HepG2 (cell line): ENCODE measurements around the gene MTUS2. TPM values are rescaled to one million over a fixed set of nuclear protein-coding genes. Genes with fewer than 3 reads are reported as not detected.

Experiments
- ATAC-seq: fragments of 200-7000 bp; cut with Tn5 transposase; 3 replicates; pipeline ENCODE4 v1.9.1; 2020; ENCODE audit warnings: mild to moderate bottlenecking, moderate library complexity
- BruUV-seq: library from RNA; stranded (reverse); fragments of 400-500 nt; replicated peaks from 2 replicates; lab custom pipeline; 2021; lab: Mats Ljungman, UMichigan
- CTCF ChIA-PET: fragments of 300-600 bp; formaldehyde crosslinking; extraction: SDS; loops from one replicate; lab custom pipeline; 2021; ENCODE audit warnings: low total read pairs, inconsistent platforms, low intra/inter-chr PET ratio; lab: Yijun Ruan, JAX
- POLR2A ChIA-PET: fragments of 350-600 bp; sonication (Branson Sonifier 250); formaldehyde crosslinking; loops from one replicate; lab custom pipeline; 2020; ENCODE audit warnings: antibody characterized with exemption, inconsistent platforms; lab: Yijun Ruan, JAX
- DNase-seq: peaks from one replicate; pipeline ENCODE4 v3.0.0-alpha.2; 2015; ENCODE audit warnings: low spot score
- FAIRE-seq: peaks from 3 replicates; lab custom pipeline; 2011; peaks lifted over from hg19 to GRCh38; lab: Jason Lieb, UNC
- H2AFZ ChIP-seq: one replicate; pipeline ENCODE4 v1.6.1; 2011; ENCODE audit warnings: low read length, inconsistent platforms
- H3K27ac ChIP-seq: fragments of 300-600 bp; 3 replicates; pipeline ENCODE4 v1.8.0; 2011; ENCODE audit warnings: mixed run types, mild to moderate bottlenecking, mixed read lengths, low read length, inconsistent platforms; ENCODE audit not compliant: insufficient read depth; ENCODE audit errors: extremely low read length
- H3K27me3 ChIP-seq, 2 experiments: fragments of 200-600 bp in 1 of 2; 2 replicates in 1 of 2; 3 replicates in 1 of 2; pipeline versions ENCODE4 v1.6.0 to v1.8.0; 2011; ENCODE audit warnings: low read length in 2 of 2, mild to moderate bottlenecking in 2 of 2, moderate library complexity in 2 of 2, inconsistent platforms in 1 of 2; ENCODE audit not compliant: insufficient read depth in 2 of 2, control insufficient read depth in 1 of 2
- H3K36me3 ChIP-seq, 2 experiments: fragments of 200-600 bp in 1 of 2; replicated peaks in 1 of 2; 2 replicates in 1 of 2; 3 replicates in 1 of 2; pipeline versions ENCODE4 v1.5.1 to v1.8.0; 2011; ENCODE audit warnings: low read length in 2 of 2, inconsistent platforms in 1 of 2; ENCODE audit not compliant: insufficient read depth in 2 of 2, control insufficient read depth in 1 of 2
- H3K4me1 ChIP-seq: 2 replicates; pipeline ENCODE4 v1.5.1; 2012; ENCODE audit warnings: low read length, inconsistent platforms; ENCODE audit not compliant: insufficient read depth
- H3K4me2 ChIP-seq: 2 replicates; pipeline ENCODE4 v1.6.0; 2011; ENCODE audit warnings: low read depth, low read length, inconsistent platforms
- H3K4me3 ChIP-seq, 3 experiments: fragments of 200-600 bp in 1 of 3; sonication (generic), shearing (Covaris generic) in 1 of 3; replicated peaks in 1 of 3; 2 replicates each; pipeline ENCODE4 v1.5.1; 2011 to 2016; ENCODE audit warnings: low read length in 3 of 3, inconsistent platforms in 2 of 3, low read depth in 2 of 3, mild to moderate bottlenecking in 2 of 3, control low read depth in 1 of 3, mixed read lengths in 1 of 3; ENCODE audit not compliant: insufficient read depth in 1 of 3
- H3K79me2 ChIP-seq: one replicate; pipeline ENCODE4 v1.6.1; 2011; ENCODE audit warnings: low read length, inconsistent platforms; ENCODE audit not compliant: insufficient read depth
- H3K9ac ChIP-seq: 2 replicates; pipeline ENCODE4 v1.6.0; 2011; ENCODE audit warnings: mild to moderate bottlenecking, low read depth, low read length, inconsistent platforms; ENCODE audit not compliant: insufficient read depth
- H3K9me3 ChIP-seq: 2 replicates; pipeline ENCODE4 v1.5.1; 2012; ENCODE audit warnings: mild to moderate bottlenecking, low read length
- H4K20me1 ChIP-seq: 2 replicates; pipeline ENCODE4 v1.6.0; 2011; ENCODE audit warnings: inconsistent platforms, mild to moderate bottlenecking, low read length, moderate library complexity; ENCODE audit not compliant: insufficient read depth
- ATRX ChIP-seq: sonication (generic); formaldehyde crosslinking; IDR thresholded peaks from 2 replicates; pipeline ENCODE4 v1.4.0; 2020; ENCODE audit warnings: missing genetic modification reagents, borderline replicate concordance
- CTCF ChIP-seq: sonication (generic); formaldehyde crosslinking; IDR thresholded peaks from 2 replicates; pipeline ENCODE4 v1.5.0; 2020; ENCODE audit warnings: mild to moderate bottlenecking, missing genetic modification reagents, moderate library complexity
- DBP ChIP-seq: sonication (generic); formaldehyde crosslinking; IDR thresholded peaks from 2 replicates; pipeline ENCODE4 v1.4.0; 2020; ENCODE audit warnings: missing genetic modification reagents; ENCODE audit errors: not compliant biosample characterization
- HNRNPK ChIP-seq: fragments of 200-400 bp; formaldehyde crosslinking; IDR thresholded peaks from 2 replicates; pipeline ENCODE4 v1.6.1; 2018; ENCODE audit warnings: low read length, low read depth, moderate library complexity, mild to moderate bottlenecking; ENCODE audit not compliant: poor library complexity, severe bottlenecking
- MXD3 ChIP-seq: IDR thresholded peaks from 2 replicates; pipeline ENCODE4 v1.6.1; 2016; ENCODE audit warnings: mild to moderate bottlenecking, missing biosample characterization, missing genetic modification reagents
- PLRG1 ChIP-seq: fragments of 450-650 bp; conservative IDR thresholded peaks from 2 replicates; pipeline ENCODE4 v1.6.1; 2016
- TCF7 ChIP-seq: sonication (generic); IDR thresholded peaks from 2 replicates; pipeline ENCODE4 v1.6.1; 2016; ENCODE audit warnings: antibody characterized with exemption, low read depth
- THAP7 ChIP-seq: sonication (generic); formaldehyde crosslinking; IDR thresholded peaks from 2 replicates; pipeline ENCODE4 v1.8.1; 2023; ENCODE audit warnings: mild to moderate bottlenecking, missing genetic modification reagents
- USF2 ChIP-seq, 2 experiments: sonication (generic) in 1 of 2; formaldehyde crosslinking in 1 of 2; IDR thresholded peaks; 2 replicates each; pipeline versions ENCODE4 v1.5.1 to v1.6.1; 2011 to 2020; ENCODE audit warnings: borderline replicate concordance in 1 of 2, low read depth in 1 of 2, low read length in 1 of 2, mild to moderate bottlenecking in 1 of 2, missing genetic modification reagents in 1 of 2, moderate library complexity in 1 of 2
- ZFP36L2 ChIP-seq: sonication (generic); formaldehyde crosslinking; IDR thresholded peaks from 2 replicates; pipeline ENCODE4 v1.4.0; 2020; ENCODE audit warnings: missing genetic modification reagents
- ZNF20 ChIP-seq: sonication (generic); formaldehyde crosslinking; IDR thresholded peaks from 2 replicates; pipeline ENCODE4 v1.4.0; 2020; ENCODE audit warnings: mild to moderate bottlenecking, moderate library complexity, missing genetic modification reagents
- ZNF496 ChIP-seq: sonication (generic); formaldehyde crosslinking; IDR thresholded peaks from 2 replicates; pipeline ENCODE4 v1.8.1; 2023; ENCODE audit warnings: mild to moderate bottlenecking, moderate library complexity, missing genetic modification reagents; ENCODE audit not compliant: insufficient replicate concordance
- ZNF720 ChIP-seq: sonication (generic); formaldehyde crosslinking; IDR thresholded peaks from 2 replicates; pipeline ENCODE4 v1.4.0; 2020; ENCODE audit warnings: missing genetic modification reagents
- ZNF891 ChIP-seq: sonication (generic); formaldehyde crosslinking; IDR thresholded peaks from 2 replicates; pipeline ENCODE4 v1.5.0; 2020; ENCODE audit warnings: mild to moderate bottlenecking, missing genetic modification reagents
- WGBS: methylation state at CpG from one replicate; pipeline ENCODE4 v1.1.6; 2017; ENCODE audit warnings: low lambda C conversion rate; 5-methylcytosine and 5-hydroxymethylcytosine counted together
- in situ Hi-C: cut with HindIII; loops from 2 replicates; pipeline ENCODE4 v1.10.0; 2017; ENCODE audit warnings: low pct_unique_long_range_greater_than_20kb; ENCODE audit not compliant: extremely low pct_ligation_motif_present
- intact Hi-C: fragments of 100-400 bp; cut with micrococcal nuclease; formaldehyde crosslinking; loops from one replicate; pipeline ENCODE4 v1.10.0; 2022; ENCODE audit not compliant: unreplicated experiment
- polyA plus RNA-seq, 8 experiments: library from polyadenylated mRNA; depleted of rRNA in 3 of 8; stranded (reverse) in 7 of 8; unstranded in 1 of 8; fragments of >200 nt; fragmentation: Illumina TruSeq in 4 of 8; extraction: Trizol in 4 of 8; gene quantifications; 2 replicates each; pipeline versions ENCODE4 v1.2.1 to v1.2.3, GENCODE V29; 2011 to 2016; ENCODE audit warnings: low read depth in 4 of 8, missing spikeins in 1 of 8, mixed read lengths in 1 of 8; ENCODE audit not compliant: insufficient read depth in 1 of 8
- total RNA-seq, 5 experiments: library from RNA; depleted of rRNA; stranded (reverse); fragments of >200 nt; fragmentation: Illumina TruSeq; extraction: Trizol; gene quantifications; 2 replicates each; pipeline ENCODE4 v1.2.3, GENCODE V29; 2016; ENCODE audit warnings: low read depth in 1 of 5

The MTUS2 gene
- total and polyA plus RNA-seq, 2 of the 13 experiments (the other 11 are each of a cell fraction or from before 2014, with no cell fraction given), result not detected

- 0 out of 2 replicates have a peak, but pooled peaks have one; percentile 17 for TF ChIP-seq CTCF
These were observed 659.8 kb downstream of the MTUS2 start (continued) for GRCh38 chr13:29479716-29480492.

- POLR2A ChIA-PET, result no interaction called here
- ATAC-seq (no peak), FAIRE-seq (no peak), DNase-seq (no peak)
- Histone ChIP-seq H3K79me2 (no peaks in the 10 kb centered on the region), H3K27ac (no peak overlapping the region), H3K9me3 (no peaks in the 10 kb centered on the region), H3K4me1 (no peaks in the 10 kb centered on the region), H3K27me3 (peaks cover 2 to 54% of the 10 kb centered on the region in 2 experiments), H3K4me3 (no peak overlapping the region), H3K9ac (no peak overlapping the region), H3K36me3 (no peaks in the 10 kb centered on the region), H2AFZ (no peak overlapping the region), H3K4me2 (no peak overlapping the region), H4K20me1 (no peaks in the 10 kb centered on the region; the same call in 1 of the 2 replicates)
- intact Hi-C loops, result no loop called here
- 48% methylated on average over 11 of the region's 11 CpGs for WGBS
- in situ Hi-C loops, result no loop called here
- TF ChIP-seq ZNF20 (CRISPR knock-in tag) (no peak), ATRX (CRISPR knock-in tag) (no peak), THAP7 (no peak), HNRNPK (no peak), DBP (CRISPR knock-in tag) (no peak), PLRG1 (no peak), ZNF720 (no peak), ZNF891 (CRISPR knock-in tag) (no peak), ZFP36L2 (CRISPR knock-in tag) (no peak), MXD3 (CRISPR knock-in tag) (no peak), USF2 (IDR thresholded peaks at IDR 0.05; ENCODE audit: low read depth, low read length) (no peak), USF2 (CRISPR knock-in tag; IDR thresholded peaks at IDR 0.05; ENCODE audit: borderline replicate concordance) (no peak), ZNF496 (CRISPR knock-in tag) (no peak), TCF7 (no peak)
- CTCF ChIA-PET, result no interaction called here
- no TSS peak for BruUV-seq
These were observed 660.9 kb downstream of the MTUS2 start for GRCh38 chr13:29480893-29481525.
